Parathyroid adenoma (tissue), 2 donors: Measurements from ENCODE around the gene SRSF2.

Source experiments
- H2AFZ ChIP-seq: fragments of 300-600 bp; sonication (generic); one replicate; pipeline ENCODE4 v1.7.0; 2017; ENCODE audit warnings: antibody characterized with exemption, mild to moderate bottlenecking
- H3K27ac ChIP-seq: fragments of 300-600 bp; sonication (generic); one replicate; pipeline ENCODE4 v1.7.0; 2017
- H3K27me3 ChIP-seq: fragments of 300-600 bp; sonication (generic); one replicate; pipeline ENCODE4 v1.7.0; 2017; ENCODE audit warnings: low read length; ENCODE audit not compliant: control insufficient read depth, insufficient read depth
- H3K36me3 ChIP-seq: fragments of 300-600 bp; sonication (generic); one replicate; pipeline ENCODE4 v1.7.0; 2017; ENCODE audit warnings: low read length; ENCODE audit not compliant: control insufficient read depth, insufficient read depth
- H3K4me1 ChIP-seq: fragments of 300-600 bp; sonication (generic); one replicate; pipeline ENCODE4 v1.7.0; 2017; ENCODE audit warnings: control low read depth
- H3K4me2 ChIP-seq: fragments of 300-600 bp; sonication (generic); one replicate; pipeline ENCODE4 v1.7.0; 2017; ENCODE audit warnings: low read length
- H3K4me3 ChIP-seq: fragments of 300-600 bp; sonication (generic); one replicate; pipeline ENCODE4 v1.7.0; 2017; ENCODE audit warnings: low read depth, low read length
- H3K79me2 ChIP-seq: fragments of 300-600 bp; sonication (generic); one replicate; pipeline ENCODE4 v1.7.0; 2017; ENCODE audit warnings: control low read depth
- H3K9ac ChIP-seq: fragments of 300-600 bp; sonication (generic); one replicate; pipeline ENCODE4 v1.7.0; 2017; ENCODE audit warnings: mild to moderate bottlenecking
- H3K9me3 ChIP-seq: fragments of 300-600 bp; sonication (generic); one replicate; pipeline ENCODE4 v1.7.0; 2017; ENCODE audit warnings: low read length; ENCODE audit not compliant: control insufficient read depth
- TF ChIP-seq, protein P1 (sequence below): fragments of 300-600 bp; sonication (generic); IDR thresholded peaks from one replicate; pipeline ENCODE4 v1.7.0; 2017; ENCODE audit warnings: antibody characterized with exemption, mild to moderate bottlenecking
- donor health status: primary hyperparathyroidism.

Gene SRSF2

DNA sequence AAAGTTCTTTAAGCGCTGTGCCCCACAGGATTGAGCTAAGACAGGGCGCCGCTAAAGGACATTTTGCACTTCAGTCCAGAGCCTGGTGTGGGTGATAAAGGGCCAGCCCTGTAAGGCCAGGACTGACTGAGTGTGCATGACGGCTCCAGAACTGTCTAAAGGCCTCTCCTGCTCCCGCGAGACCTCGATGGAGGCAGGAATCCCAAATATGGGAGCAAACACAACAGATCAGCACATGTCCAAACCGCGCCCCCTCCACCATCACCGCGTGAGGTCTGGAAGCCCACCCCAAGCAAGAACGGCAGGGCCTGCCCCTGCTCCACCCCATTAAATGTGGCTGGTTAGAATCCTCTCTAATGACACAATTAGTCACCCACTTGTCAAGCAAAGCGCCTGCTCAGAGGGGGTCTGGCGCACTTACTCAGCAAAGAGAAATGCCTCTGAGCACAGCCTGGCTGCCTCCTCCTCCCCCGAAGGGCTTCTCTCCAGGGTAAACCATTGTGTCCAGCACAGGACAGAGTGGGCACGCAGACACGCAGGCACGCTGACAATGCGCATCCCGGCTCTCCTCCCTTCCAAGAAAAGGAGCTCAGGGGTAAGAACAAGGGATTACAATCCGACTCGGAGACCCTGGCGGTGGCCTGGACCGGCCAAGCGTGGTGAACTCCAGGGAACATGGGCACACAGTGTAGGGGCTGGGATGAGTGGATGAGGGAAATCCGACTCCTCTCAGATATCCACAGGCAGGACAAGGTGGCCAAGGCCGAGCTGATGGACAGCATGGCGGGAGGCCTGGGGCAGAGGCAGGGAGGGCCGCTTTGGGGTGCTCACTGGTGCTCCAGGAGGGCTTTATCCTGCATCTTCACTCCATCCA is 27.8 kb downstream of the SRSF2 start:
- peak overlapping the region; percentile 69 for H3K27ac ChIP-seq
- H3K4me2 ChIP-seq = peak overlapping the region; percentile 86
- peaks cover 31% of the 10 kb centered on the region for H3K79me2 ChIP-seq
- H3K9ac ChIP-seq = no peak overlapping the region
- no peaks in the 10 kb centered on the region for H3K36me3 ChIP-seq
- H3K9me3 ChIP-seq = no peaks in the 10 kb centered on the region
- peaks cover 12% of the 10 kb centered on the region for H3K4me1 ChIP-seq
- TF ChIP-seq, protein P1, sequence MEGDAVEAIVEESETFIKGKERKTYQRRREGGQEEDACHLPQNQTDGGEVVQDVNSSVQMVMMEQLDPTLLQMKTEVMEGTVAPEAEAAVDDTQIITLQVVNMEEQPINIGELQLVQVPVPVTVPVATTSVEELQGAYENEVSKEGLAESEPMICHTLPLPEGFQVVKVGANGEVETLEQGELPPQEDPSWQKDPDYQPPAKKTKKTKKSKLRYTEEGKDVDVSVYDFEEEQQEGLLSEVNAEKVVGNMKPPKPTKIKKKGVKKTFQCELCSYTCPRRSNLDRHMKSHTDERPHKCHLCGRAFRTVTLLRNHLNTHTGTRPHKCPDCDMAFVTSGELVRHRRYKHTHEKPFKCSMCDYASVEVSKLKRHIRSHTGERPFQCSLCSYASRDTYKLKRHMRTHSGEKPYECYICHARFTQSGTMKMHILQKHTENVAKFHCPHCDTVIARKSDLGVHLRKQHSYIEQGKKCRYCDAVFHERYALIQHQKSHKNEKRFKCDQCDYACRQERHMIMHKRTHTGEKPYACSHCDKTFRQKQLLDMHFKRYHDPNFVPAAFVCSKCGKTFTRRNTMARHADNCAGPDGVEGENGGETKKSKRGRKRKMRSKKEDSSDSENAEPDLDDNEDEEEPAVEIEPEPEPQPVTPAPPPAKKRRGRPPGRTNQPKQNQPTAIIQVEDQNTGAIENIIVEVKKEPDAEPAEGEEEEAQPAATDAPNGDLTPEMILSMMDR = no peak
- peak overlapping the region; percentile 49 for H3K4me3 ChIP-seq
- no peak overlapping the region for H2AFZ ChIP-seq
- no peaks in the 10 kb centered on the region for H3K27me3 ChIP-seq

DNA sequence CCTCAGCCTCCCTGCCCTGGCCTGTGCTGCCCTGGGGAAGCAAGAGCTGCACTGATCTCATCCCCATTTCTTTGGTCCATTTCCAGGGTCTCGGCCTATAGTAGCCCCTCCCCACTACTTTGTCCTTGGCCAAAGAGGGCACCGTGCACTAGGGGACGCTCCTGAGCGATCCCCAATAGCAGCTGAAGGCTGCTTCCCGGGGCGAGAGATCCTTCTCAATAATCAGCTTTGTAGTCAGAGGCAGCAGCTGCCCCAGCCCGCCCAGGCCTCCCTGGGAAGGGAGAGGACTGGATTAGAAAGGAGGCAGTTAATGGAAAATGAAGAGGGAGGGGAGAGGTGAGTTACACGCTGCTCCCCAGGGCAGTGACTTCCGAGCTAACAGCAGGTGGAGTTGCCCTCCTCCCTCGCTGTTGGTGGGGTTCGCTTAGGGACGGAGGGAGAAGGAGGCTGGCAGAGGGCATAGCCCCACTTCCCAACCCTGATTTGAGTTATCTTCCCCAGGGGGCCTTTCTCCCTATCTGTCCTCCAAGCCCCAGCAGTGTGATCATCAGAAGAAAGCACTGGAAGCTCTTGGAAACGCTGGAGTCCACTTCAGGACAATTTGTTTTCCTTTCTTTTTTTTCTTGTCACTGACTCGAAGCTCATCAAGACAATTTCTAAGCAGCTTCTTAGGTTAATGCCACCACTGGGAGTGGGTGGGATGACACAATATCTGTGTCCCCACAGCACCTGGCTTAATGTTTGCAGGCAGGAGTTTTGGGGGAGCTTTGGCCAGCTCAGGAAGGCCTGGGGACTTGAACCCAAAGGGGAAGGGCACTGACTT is 28.9 kb downstream of the SRSF2 start:
- H2AFZ ChIP-seq = no peak overlapping the region
- no peaks in the 10 kb centered on the region for H3K36me3 ChIP-seq
- TF ChIP-seq, protein P1 = peak; percentile 22
- H3K9ac ChIP-seq = no peak overlapping the region
- peak overlapping the region; percentile 69 for H3K27ac ChIP-seq
- no peaks in the 10 kb centered on the region for H3K9me3 ChIP-seq
- no peaks in the 10 kb centered on the region for H3K27me3 ChIP-seq
- no peak overlapping the region for H3K4me3 ChIP-seq
- H3K4me1 ChIP-seq = peaks cover 12% of the 10 kb centered on the region
- H3K4me2 ChIP-seq = peak overlapping the region; percentile 31
- peaks cover 29% of the 10 kb centered on the region for H3K79me2 ChIP-seq

DNA sequence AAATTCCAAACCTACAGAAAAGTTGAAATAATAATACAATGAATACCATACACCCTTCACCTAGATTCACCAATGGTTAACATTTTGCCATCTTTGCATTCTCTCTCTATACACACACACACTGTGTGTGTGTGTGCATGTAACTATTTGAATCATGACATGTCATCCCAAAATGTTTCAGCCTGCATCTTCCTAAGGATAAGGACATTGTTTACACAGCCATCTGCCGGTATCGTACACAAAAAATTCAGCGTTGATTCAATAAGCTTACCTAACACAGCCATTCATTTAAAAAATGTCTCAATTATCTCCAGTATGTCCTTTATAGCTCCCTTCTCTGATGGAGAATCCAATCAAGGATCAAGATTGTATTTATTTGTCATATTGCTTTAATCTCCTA is 30.3 kb downstream of the SRSF2 start:
- peaks cover 29% of the 10 kb centered on the region for H3K79me2 ChIP-seq
- H3K36me3 ChIP-seq = no peaks in the 10 kb centered on the region
- H3K27me3 ChIP-seq = no peaks in the 10 kb centered on the region
- H3K9ac ChIP-seq = no peak overlapping the region
- H3K9me3 ChIP-seq = no peaks in the 10 kb centered on the region
- TF ChIP-seq, protein P1 = no peak
- no peak overlapping the region for H3K27ac ChIP-seq
- no peak overlapping the region for H3K4me2 ChIP-seq
- H3K4me1 ChIP-seq = peaks cover 15% of the 10 kb centered on the region
- no peak overlapping the region for H2AFZ ChIP-seq
- no peak overlapping the region for H3K4me3 ChIP-seq

DNA sequence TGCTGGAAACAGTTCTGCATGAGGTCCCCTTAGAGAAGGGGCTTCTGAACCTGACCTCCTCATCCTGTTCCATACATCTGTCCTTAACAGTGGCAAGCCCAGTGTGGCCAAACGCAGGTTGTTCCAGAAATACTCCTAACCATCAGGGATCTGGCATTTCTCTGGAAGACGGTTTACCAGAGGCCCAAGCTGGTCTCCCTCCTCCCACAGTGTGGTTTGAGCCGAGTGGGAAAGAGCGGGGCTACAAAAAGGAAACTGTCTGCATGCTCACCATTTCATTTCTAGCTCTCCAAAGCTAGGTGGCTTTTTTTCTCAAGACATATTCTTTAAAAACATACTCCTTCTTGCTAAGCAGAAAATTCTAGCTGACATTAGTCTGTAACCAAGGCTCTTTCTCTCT is 32.3 kb downstream of the SRSF2 start:
- H3K4me2 ChIP-seq = no peak overlapping the region
- no peak overlapping the region for H3K9ac ChIP-seq
- H3K79me2 ChIP-seq = peaks cover 26% of the 10 kb centered on the region
- no peak overlapping the region for H3K27ac ChIP-seq
- H3K36me3 ChIP-seq = no peaks in the 10 kb centered on the region
- no peak overlapping the region for H2AFZ ChIP-seq
- TF ChIP-seq, protein P1 = no peak
- H3K27me3 ChIP-seq = no peaks in the 10 kb centered on the region
- H3K4me3 ChIP-seq = no peak overlapping the region
- peaks cover 28% of the 10 kb centered on the region for H3K4me1 ChIP-seq
- no peaks in the 10 kb centered on the region for H3K9me3 ChIP-seq
